Measurements from ENCODE around the gene C6orf47.

- TF ChIP-seq POLR2A (IDR thresholded peaks at IDR 0.05; ENCODE audit: low read length): no peak
- TF ChIP-seq GATA1 (IDR thresholded peaks at IDR 0.05; ENCODE audit: low read depth, low read length): no peak
These were observed 3.6 kb upstream of the C6orf47 start for GRCh38 chr6:31663961-31664789.

All from erythroblast (primary cell).